IMR-90 (cell line): ENCODE measurements around the gene MDFI.

Experiments used
- BHLHE40 ChIP-seq: fragments of 150-350 bp; IDR thresholded peaks from 2 replicates; pipeline ENCODE4 v1.6.1; 2016; ENCODE audit warnings: mild to moderate bottlenecking, low read depth, low read length
- CEBPB ChIP-seq: IDR thresholded peaks from 2 replicates; pipeline ENCODE4 v1.6.1; 2012; ENCODE audit warnings: low read depth, low read length, improper control_type of control experiment
- CTCF ChIP-seq: conservative IDR thresholded peaks from 2 replicates; pipeline ENCODE4 v1.5.1; 2012; ENCODE audit warnings: mild to moderate bottlenecking, low read depth, low read length, improper control_type of control experiment
- MAFK ChIP-seq: IDR thresholded peaks from 2 replicates; pipeline ENCODE4 v1.6.1; 2012; ENCODE audit warnings: low read depth, low read length, improper control_type of control experiment
- MXI1 ChIP-seq: IDR thresholded peaks from 2 replicates; pipeline ENCODE4 v1.6.1; 2012; ENCODE audit warnings: low read depth, mild to moderate bottlenecking, low read length, moderate library complexity, borderline replicate concordance
- NFE2L2 ChIP-seq: fragments of 150-350 bp; IDR thresholded peaks from 2 replicates; pipeline ENCODE4 v1.6.1; 2016; ENCODE audit warnings: low read depth, mild to moderate bottlenecking, low read length
- POLR2A ChIP-seq: IDR thresholded peaks from 2 replicates; pipeline ENCODE4 v1.6.1; 2012; ENCODE audit warnings: mild to moderate bottlenecking, low read depth, low read length
- RAD21 ChIP-seq: IDR thresholded peaks from 2 replicates; pipeline ENCODE4 v1.6.1; 2012; ENCODE audit warnings: low read length, improper control_type of control experiment
- RCOR1 ChIP-seq: IDR thresholded peaks from 2 replicates; pipeline ENCODE4 v1.6.1; 2012; ENCODE audit warnings: mild to moderate bottlenecking, low read length, improper control_type of control experiment; ENCODE audit not compliant: insufficient replicate concordance

- TF ChIP-seq CTCF (no peak), RAD21 (no peak), CEBPB (no peak), RCOR1 (no peak), MAFK (no peak), NFE2L2 (no peak), POLR2A (no peak), MXI1 (no peak), BHLHE40 (no peak)
Observed at GRCh38 chr6:41658636-41659035, 20.4 kb downstream of the MDFI start.
